ENCODE results near the gene SLC13A3.

DNA sequence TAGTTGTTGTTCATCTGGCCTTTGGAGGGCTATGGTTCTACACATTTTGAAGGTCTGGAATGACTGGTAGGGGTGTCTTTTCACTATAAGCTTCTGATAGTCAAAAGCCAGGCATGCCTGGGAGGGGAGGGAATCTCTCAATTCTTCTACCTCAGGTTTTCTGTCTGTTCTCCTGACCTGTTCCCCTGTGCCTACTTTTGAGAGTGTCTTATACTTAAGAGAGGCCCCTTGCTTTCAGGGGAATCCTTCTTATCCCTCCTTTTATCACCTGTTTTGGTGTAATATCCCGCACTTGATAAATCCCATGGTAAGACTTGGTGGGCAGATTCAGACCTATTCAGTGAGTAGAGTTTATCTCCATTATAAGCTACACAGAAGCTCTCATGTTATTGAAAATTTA, 10.4 kb upstream of the SLC13A3 start:
- TF ChIP-seq, protein P1, sequence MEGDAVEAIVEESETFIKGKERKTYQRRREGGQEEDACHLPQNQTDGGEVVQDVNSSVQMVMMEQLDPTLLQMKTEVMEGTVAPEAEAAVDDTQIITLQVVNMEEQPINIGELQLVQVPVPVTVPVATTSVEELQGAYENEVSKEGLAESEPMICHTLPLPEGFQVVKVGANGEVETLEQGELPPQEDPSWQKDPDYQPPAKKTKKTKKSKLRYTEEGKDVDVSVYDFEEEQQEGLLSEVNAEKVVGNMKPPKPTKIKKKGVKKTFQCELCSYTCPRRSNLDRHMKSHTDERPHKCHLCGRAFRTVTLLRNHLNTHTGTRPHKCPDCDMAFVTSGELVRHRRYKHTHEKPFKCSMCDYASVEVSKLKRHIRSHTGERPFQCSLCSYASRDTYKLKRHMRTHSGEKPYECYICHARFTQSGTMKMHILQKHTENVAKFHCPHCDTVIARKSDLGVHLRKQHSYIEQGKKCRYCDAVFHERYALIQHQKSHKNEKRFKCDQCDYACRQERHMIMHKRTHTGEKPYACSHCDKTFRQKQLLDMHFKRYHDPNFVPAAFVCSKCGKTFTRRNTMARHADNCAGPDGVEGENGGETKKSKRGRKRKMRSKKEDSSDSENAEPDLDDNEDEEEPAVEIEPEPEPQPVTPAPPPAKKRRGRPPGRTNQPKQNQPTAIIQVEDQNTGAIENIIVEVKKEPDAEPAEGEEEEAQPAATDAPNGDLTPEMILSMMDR (conservative IDR thresholded peaks at IDR 0.05) = no peak
- no peak for TF ChIP-seq ZFX (IDR thresholded peaks at IDR 0.05)

Data from C4-2B (cell line).